Subcutaneous abdominal adipose tissue (tissue), 5 donors: ENCODE measurements around the gene SLC23A1.
A peak's percentile ranks its signal among the peaks of the same experiment; 100 is the strongest.

ENCODE experiments used
- H3K27ac ChIP-seq: one replicate; pipeline ENCODE4 v1.7.0; 2013; ENCODE audit warnings: low read depth, mild to moderate bottlenecking, inconsistent platforms, low read length, moderate library complexity
- H3K27me3 ChIP-seq, 5 donors: one replicate each; pipeline ENCODE4 v1.7.0; 2013; ENCODE audit warnings: low read length in 5 of 5, inconsistent platforms in 1 of 5; ENCODE audit not compliant: control insufficient read depth in 5 of 5, insufficient read depth in 4 of 5
- H3K36me3 ChIP-seq, 5 donors: one replicate each; pipeline ENCODE4 v1.7.0; 2013; ENCODE audit warnings: low read length in 5 of 5; ENCODE audit not compliant: control insufficient read depth in 5 of 5, insufficient read depth in 5 of 5
- H3K4me1 ChIP-seq, 5 donors: one replicate each; pipeline ENCODE4 v1.7.0; 2013; ENCODE audit warnings: low read length in 5 of 5, mild to moderate bottlenecking in 3 of 5, moderate library complexity in 1 of 5; ENCODE audit not compliant: control insufficient read depth in 5 of 5, insufficient read depth in 5 of 5
- H3K4me3 ChIP-seq, 5 donors: one replicate each; pipeline ENCODE4 v1.7.0; 2013; ENCODE audit warnings: low read length in 5 of 5, low read depth in 1 of 5
- H3K9ac ChIP-seq, 5 donors: one replicate each; pipeline ENCODE4 v1.7.0; 2013; ENCODE audit warnings: low read length in 5 of 5, mild to moderate bottlenecking in 4 of 5, moderate library complexity in 3 of 5
- H3K9me3 ChIP-seq, 5 donors: one replicate each; pipeline ENCODE4 v1.7.0; 2013; ENCODE audit warnings: low read length in 5 of 5; ENCODE audit not compliant: control insufficient read depth in 5 of 5
- donor health status: healthy.
- donor health status: healthy.
- donor health status: healthy.
- donor health status: healthy.
- donor health status: healthy.

Gene SLC23A1

GRCh38 chr5:139396691-139397090 lies 13.6 kb upstream of the SLC23A1 start:
- peaks cover 0 to 4% (median 0%) of the 10 kb centered on the region in 5 donors for H3K36me3 ChIP-seq
- H3K9me3 ChIP-seq = no peaks in the 10 kb centered on the region
- no peak overlapping the region for H3K4me3 ChIP-seq
- H3K9ac ChIP-seq = no peak overlapping the region
- peaks cover 14 to 31% (median 23%) of the 10 kb centered on the region in 5 donors for H3K27me3 ChIP-seq
- H3K27ac ChIP-seq = no peak overlapping the region
- peaks cover 0 to 45% (median 37%) of the 10 kb centered on the region in 5 donors for H3K4me1 ChIP-seq

- H3K27ac ChIP-seq = no peak overlapping the region
Measured at GRCh38 chr5:139395844-139396640, 12.9 kb upstream of the SLC23A1 start.

GRCh38 chr5:139394654-139395566 lies 11.8 kb upstream of the SLC23A1 start, which contains the start of gene PROB1:
TSS of gene PROB1 (minus strand) at chr5:139395104. CDS start at chr5:139395081, 23 bp downstream.
- Histone ChIP-seq H3K9me3 (no peaks in the 10 kb centered on the region), H3K9ac (peak within 1 kb of the TSS in 3 of 5 donors; percentile 41 to 65 (median 51)), H3K36me3 (peaks cover 0 to 4% (median 0%) of the 10 kb centered on the region in 5 donors), H3K4me1 (peaks cover 0 to 60% (median 41%) of the 10 kb centered on the region in 5 donors), H3K4me3 (peak within 1 kb of the TSS in 4 of 5 donors; percentile 57 to 67 (median 62)), H3K27ac (no peak within 1 kb of the TSS), H3K27me3 (peaks cover 14 to 31% (median 23%) of the 10 kb centered on the region in 5 donors)

More at GRCh38 chr5:139395844-139396640, 12.9 kb upstream of the SLC23A1 start:
- H3K4me3 ChIP-seq = no peak overlapping the region
- peaks cover 0 to 52% (median 41%) of the 10 kb centered on the region in 5 donors for H3K4me1 ChIP-seq
- H3K27me3 ChIP-seq = peaks cover 14 to 31% (median 23%) of the 10 kb centered on the region in 5 donors
- no peaks in the 10 kb centered on the region for H3K9me3 ChIP-seq
- H3K36me3 ChIP-seq = peaks cover 0 to 4% (median 0%) of the 10 kb centered on the region in 5 donors
- H3K9ac ChIP-seq = no peak overlapping the region

GRCh38 chr5:139394123-139394653 lies 11.1 kb upstream of the SLC23A1 start:
- H3K4me1 ChIP-seq = peaks cover 0 to 60% (median 41%) of the 10 kb centered on the region in 5 donors
- H3K4me3 ChIP-seq = peak overlapping the region in 4 of 5 donors; percentile 57 to 67 (median 62)
- peak overlapping the region in 2 of 5 donors; percentile 25 to 51 for H3K9ac ChIP-seq
- H3K9me3 ChIP-seq = no peaks in the 10 kb centered on the region
- peaks cover 14 to 31% (median 23%) of the 10 kb centered on the region in 5 donors for H3K27me3 ChIP-seq
- H3K27ac ChIP-seq = no peak overlapping the region
- H3K36me3 ChIP-seq = no peaks in the 10 kb centered on the region

GRCh38 chr5:139393497-139394122 lies 10.5 kb upstream of the SLC23A1 start:
- peaks cover 14 to 31% (median 23%) of the 10 kb centered on the region in 5 donors for H3K27me3 ChIP-seq
- H3K4me3 ChIP-seq = peak overlapping the region; percentile 35 to 67 (median 59)
- H3K27ac ChIP-seq = no peak overlapping the region
- H3K9me3 ChIP-seq = no peaks in the 10 kb centered on the region
- peaks cover 0 to 61% (median 42%) of the 10 kb centered on the region in 5 donors for H3K4me1 ChIP-seq
- no peaks in the 10 kb centered on the region for H3K36me3 ChIP-seq
- peak overlapping the region in 2 of 5 donors; percentile 25 to 53 for H3K9ac ChIP-seq

- Histone ChIP-seq H3K36me3 (no peaks in the 10 kb centered on the region), H3K4me3 (peak overlapping the region; percentile 32 to 67 (median 57)), H3K27me3 (peaks cover 14 to 31% (median 23%) of the 10 kb centered on the region in 5 donors), H3K27ac (no peak overlapping the region), H3K9me3 (no peaks in the 10 kb centered on the region), H3K9ac (peak overlapping the region in 2 of 5 donors; percentile 10 to 53), H3K4me1 (peaks cover 0 to 68% (median 44%) of the 10 kb centered on the region in 5 donors)
Measured at GRCh38 chr5:139392678-139393496, 9.8 kb upstream of the SLC23A1 start.

GRCh38 chr5:139392324-139392677 lies 9.2 kb upstream of the SLC23A1 start:
- peaks cover 14 to 31% (median 23%) of the 10 kb centered on the region in 5 donors for H3K27me3 ChIP-seq
- H3K4me3 ChIP-seq = peak overlapping the region in 2 of 5 donors; percentile 64 to 67
- H3K36me3 ChIP-seq = no peaks in the 10 kb centered on the region
- H3K4me1 ChIP-seq = peaks cover 0 to 71% (median 44%) of the 10 kb centered on the region in 5 donors
- H3K9me3 ChIP-seq = no peaks in the 10 kb centered on the region
- peak overlapping the region in 1 of 5 donors; percentile 14 for H3K9ac ChIP-seq
- no peak overlapping the region for H3K27ac ChIP-seq

- Histone ChIP-seq H3K27me3 (peaks cover 14 to 31% (median 23%) of the 10 kb centered on the region in 5 donors), H3K9me3 (no peaks in the 10 kb centered on the region), H3K27ac (no peak overlapping the region), H3K9ac (peak overlapping the region in 3 of 5 donors; percentile 12 to 25 (median 14)), H3K4me1 (peaks cover 0 to 71% (median 44%) of the 10 kb centered on the region in 5 donors), H3K36me3 (no peaks in the 10 kb centered on the region), H3K4me3 (peak overlapping the region in 1 of 5 donors; percentile 67)
Measured at GRCh38 chr5:139391570-139392323, 8.7 kb upstream of the SLC23A1 start.
